Hepatocyte (in vitro differentiated cells): ENCODE data around the gene SLC35D2. TPM values are rescaled to one million over a fixed set of nuclear protein-coding genes. Genes with fewer than 3 reads are reported as not detected.
"Not testable (repeated sequence)": the region's sequence is repeated elsewhere in the genome, so short reads cannot be mapped to it uniquely, and the experiment has no call there.

ENCODE experiments used
- DNase-seq: peaks from one replicate; pipeline ENCODE4 v3.0.0-alpha.2; 2016; ENCODE audit warnings: low spot score
- H2AFZ ChIP-seq: fragments of 200-600 bp; sonication (generic); 2 replicates; pipeline ENCODE4 v1.6.0; 2016; ENCODE audit warnings: antibody characterized with exemption, mild to moderate bottlenecking
- H3K27ac ChIP-seq: fragments of 200-600 bp; sonication (generic); 2 replicates; pipeline ENCODE4 v1.5.1; 2016; ENCODE audit warnings: mild to moderate bottlenecking
- H3K27me3 ChIP-seq: fragments of 200-600 bp; sonication (generic); 2 replicates; pipeline ENCODE4 v1.6.1; 2016
- H3K36me3 ChIP-seq: fragments of 200-600 bp; sonication (generic); replicated peaks from 2 replicates; pipeline ENCODE4 v1.5.1; 2016; ENCODE audit warnings: low read depth; ENCODE audit not compliant: insufficient read depth
- H3K4me1 ChIP-seq: fragments of 200-600 bp; sonication (generic); 2 replicates; pipeline ENCODE4 v1.5.1; 2016; ENCODE audit warnings: mild to moderate bottlenecking, moderate library complexity; ENCODE audit not compliant: insufficient read depth
- H3K4me2 ChIP-seq: fragments of 200-600 bp; sonication (generic); 2 replicates; pipeline ENCODE4 v1.6.0; 2016
- H3K4me3 ChIP-seq: fragments of 200-600 bp; sonication (generic); 2 replicates; pipeline ENCODE4 v1.5.1; 2016; ENCODE audit warnings: mild to moderate bottlenecking
- H3K79me2 ChIP-seq: fragments of 200-600 bp; sonication (generic); 2 replicates; pipeline ENCODE4 v1.6.0; 2017; ENCODE audit warnings: mild to moderate bottlenecking
- H3K9me2 ChIP-seq: fragments of 200-600 bp; sonication (generic); replicated peaks from 2 replicates; pipeline ENCODE4 v1.6.0; 2017; ENCODE audit warnings: mild to moderate bottlenecking; ENCODE audit not compliant: insufficient read depth
- H3K9me3 ChIP-seq: fragments of 200-600 bp; sonication (generic); 2 replicates; pipeline ENCODE4 v1.5.1; 2016; ENCODE audit warnings: low read depth, mild to moderate bottlenecking
- H4K20me1 ChIP-seq: fragments of 200-600 bp; sonication (generic); 2 replicates; pipeline ENCODE4 v1.6.0; 2016; ENCODE audit warnings: mild to moderate bottlenecking; ENCODE audit not compliant: insufficient read depth, poor library complexity, severe bottlenecking
- CTCF ChIP-seq: fragments of 200-600 bp; sonication (generic); IDR thresholded peaks from 2 replicates; pipeline ENCODE4 v1.5.1; 2016; ENCODE audit warnings: antibody characterized with exemption, mild to moderate bottlenecking; ENCODE audit not compliant: poor library complexity
- EZH2 ChIP-seq: fragments of 200-600 bp; sonication (generic); IDR thresholded peaks from 2 replicates; pipeline ENCODE4 v1.6.1; 2016; ENCODE audit warnings: antibody characterized with exemption, mild to moderate bottlenecking, borderline replicate concordance
- EZH2phosphoT487 ChIP-seq: fragments of 200-600 bp; sonication (generic); IDR thresholded peaks from one replicate; pipeline ENCODE4 v1.6.1; 2018; ENCODE audit warnings: antibody characterized with exemption, mild to moderate bottlenecking, low read depth, moderate library complexity; ENCODE audit not compliant: unreplicated experiment, severe bottlenecking
- WGBS: methylation state at CpG from one replicate; pipeline ENCODE4 v1.1.6; 2016; ENCODE audit warnings: low lambda C conversion rate; ENCODE audit errors: missing lambda C conversion rate; 5-methylcytosine and 5-hydroxymethylcytosine counted together
- polyA plus RNA-seq: library from polyadenylated mRNA; unstranded; fragments of >200 nt; fragmentation: Nextera tagmentation; extraction: Ambion mirVana; gene quantifications from 2 replicates; pipeline ENCODE4 v1.2.1, GENCODE V29; 2016
- total RNA-seq: library from RNA; depleted of rRNA; stranded (reverse); fragments of >200 nt; gene quantifications from 2 replicates; pipeline ENCODE4 v1.2.3, GENCODE V29; 2014

The SLC35D2 gene
- total and polyA plus RNA-seq, 2 experiments from 2014 or later = 77.7 to 87.5 TPM

GRCh38 chr9:96376891-96377874 is 6.3 kb downstream of the SLC35D2 start:
- TF ChIP-seq CTCF (no peak), EZH2 (no peak), EZH2phosphoT487 (no peak)
- Histone ChIP-seq H3K4me1 (peaks cover 19% of the 10 kb centered on the region), H3K4me2 (peak overlapping the region; percentile 62), H2AFZ (no peak overlapping the region), H3K27ac (peak overlapping the region; percentile 49), H3K4me3 (no peak overlapping the region), H3K9me3 (no peaks in the 10 kb centered on the region), H3K36me3 (no peaks in the 10 kb centered on the region), H4K20me1 (no peaks in the 10 kb centered on the region), H3K79me2 (peaks cover 83% of the 10 kb centered on the region), H3K9me2 (no peaks in the 10 kb centered on the region), H3K27me3 (no peaks in the 10 kb centered on the region)
- 62% methylated on average over 13 of the region's 13 CpGs for WGBS
- peak; percentile 39 for DNase-seq

- not testable (repeated sequence) for H4K20me1 ChIP-seq, H3K9me3 ChIP-seq, H3K4me3 ChIP-seq, H2AFZ ChIP-seq, H3K36me3 ChIP-seq, H3K27me3 ChIP-seq, H3K4me2 ChIP-seq, H3K9me2 ChIP-seq, DNase-seq
- WGBS = over 99% methylated on average over 6 of the region's 6 CpGs
- Histone ChIP-seq H3K27ac (peak overlapping the region; percentile 34), H3K4me1 (peaks cover 19% of the 10 kb centered on the region), H3K79me2 (peaks cover 78% of the 10 kb centered on the region)
Observed at GRCh38 chr9:96375507-96375906, 8.0 kb downstream of the SLC35D2 start.

GRCh38 chr9:96367943-96368342 is 15.6 kb downstream of the SLC35D2 start:
- Histone ChIP-seq H3K4me1 (peaks cover 9% of the 10 kb centered on the region), H3K4me2 (no peak overlapping the region), H3K36me3 (no peaks in the 10 kb centered on the region), H4K20me1 (no peaks in the 10 kb centered on the region), H3K9me2 (no peaks in the 10 kb centered on the region), H3K79me2 (peaks cover 68% of the 10 kb centered on the region), H3K27ac (no peak overlapping the region), H3K4me3 (no peak overlapping the region), H3K27me3 (no peaks in the 10 kb centered on the region), H3K9me3 (no peaks in the 10 kb centered on the region), H2AFZ (no peak overlapping the region)
- no peak for DNase-seq
- WGBS = 95% methylated on average over 1 of the region's 1 CpG
- no peak for TF ChIP-seq CTCF
- TF ChIP-seq EZH2phosphoT487 = no peak
- TF ChIP-seq EZH2 = no peak
